HepG2 (cell line): ENCODE measurements around the gene BOLL. TPM values are rescaled to one million over a fixed set of nuclear protein-coding genes. Genes with fewer than 3 reads are reported as not detected.

Source experiments
- CHD4 ChIP-seq: fragments of 200-600 bp; sonication (generic); IDR thresholded peaks from 2 replicates; pipeline ENCODE4 v1.7.0; 2017; ENCODE audit warnings: mild to moderate bottlenecking, low read length, borderline replicate concordance
- ELF3 ChIP-seq: IDR thresholded peaks from 2 replicates; pipeline ENCODE4 v1.6.1; 2016; ENCODE audit warnings: missing genetic modification reagents, missing compliant biosample characterization
- HES4 ChIP-seq: sonication (generic); formaldehyde crosslinking; IDR thresholded peaks from 2 replicates; pipeline ENCODE4 v1.9.0; 2021; ENCODE audit warnings: mild to moderate bottlenecking, missing genetic modification reagents, borderline replicate concordance
- HHEX ChIP-seq: IDR thresholded peaks from 2 replicates; pipeline ENCODE4 v1.6.1; 2016; ENCODE audit warnings: control low read depth
- HNF1A ChIP-seq, 2 experiments: sonication (generic) in 1 of 2; formaldehyde crosslinking in 1 of 2; IDR thresholded peaks; 2 replicates each; pipeline versions ENCODE4 v1.4.0 to v1.6.1; 2016 to 2020; ENCODE audit warnings: borderline replicate concordance in 1 of 2, low read depth in 1 of 2, mild to moderate bottlenecking in 1 of 2, missing genetic modification reagents in 1 of 2
- MAFF ChIP-seq: IDR thresholded peaks from 2 replicates; pipeline ENCODE4 v1.6.1; 2011; ENCODE audit warnings: low read depth, low read length, improper control_type of control experiment
- MYNN ChIP-seq: sonication (generic); formaldehyde crosslinking; IDR thresholded peaks from 2 replicates; pipeline ENCODE4 v1.4.0; 2020; ENCODE audit warnings: mild to moderate bottlenecking, low read depth, missing genetic modification reagents
- NFIC ChIP-seq: IDR thresholded peaks from 2 replicates; pipeline ENCODE4 v1.6.1; 2012; ENCODE audit warnings: mild to moderate bottlenecking, low read length, inconsistent platforms
- NR2F2 ChIP-seq: IDR thresholded peaks from 2 replicates; pipeline ENCODE4 v1.6.1; 2012; ENCODE audit warnings: low read depth, inconsistent platforms, borderline replicate concordance
- PLRG1 ChIP-seq: fragments of 450-650 bp; conservative IDR thresholded peaks from 2 replicates; pipeline ENCODE4 v1.6.1; 2016
- PRPF4 ChIP-seq: fragments of 200-400 bp; formaldehyde crosslinking; IDR thresholded peaks from 2 replicates; pipeline ENCODE4 v1.6.1; 2016; ENCODE audit warnings: low read length, low read depth; ENCODE audit not compliant: poor library complexity, severe bottlenecking
- SIN3B ChIP-seq: fragments of 150-350 bp; IDR thresholded peaks from 2 replicates; pipeline ENCODE4 v1.6.1; 2014; ENCODE audit warnings: low read length
- SMYD3 ChIP-seq: sonication (generic); formaldehyde crosslinking; IDR thresholded peaks from 2 replicates; pipeline ENCODE4 v1.8.1; 2023; ENCODE audit warnings: mild to moderate bottlenecking, missing genetic modification reagents
- TAF15 ChIP-seq: fragments of 200-400 bp; formaldehyde crosslinking; IDR thresholded peaks from one replicate; pipeline ENCODE4 v1.6.1; 2018; ENCODE audit warnings: mild to moderate bottlenecking, low read depth, low read length; ENCODE audit not compliant: poor library complexity, severe bottlenecking
- TBL1XR1 ChIP-seq: fragments of 150-350 bp; IDR thresholded peaks from 2 replicates; pipeline ENCODE4 v1.6.1; 2014; ENCODE audit warnings: borderline replicate concordance, low read length; ENCODE audit not compliant: partially characterized antibody
- TERF1 ChIP-seq: sonication (generic); formaldehyde crosslinking; IDR thresholded peaks from 2 replicates; pipeline ENCODE4 v1.8.0; 2022; ENCODE audit warnings: mild to moderate bottlenecking, missing genetic modification reagents, moderate library complexity
- ZBTB3 ChIP-seq: sonication (generic); formaldehyde crosslinking; IDR thresholded peaks from 2 replicates; pipeline ENCODE4 v1.4.0; 2020; ENCODE audit warnings: low read depth, mild to moderate bottlenecking, moderate library complexity, missing genetic modification reagents, borderline replicate concordance
- ZFP82 ChIP-seq: sonication (generic); formaldehyde crosslinking; IDR thresholded peaks from 2 replicates; pipeline ENCODE4 v1.5.1; 2020; ENCODE audit warnings: mild to moderate bottlenecking, missing genetic modification reagents, borderline replicate concordance
- ZKSCAN1 ChIP-seq: fragments of 150-350 bp; IDR thresholded peaks from 2 replicates; pipeline ENCODE4 v1.6.1; 2014; ENCODE audit warnings: low read length
- ZNF101 ChIP-seq: sonication (generic); formaldehyde crosslinking; IDR thresholded peaks from 2 replicates; pipeline ENCODE4 v1.4.0; 2020; ENCODE audit warnings: mild to moderate bottlenecking, low read depth, missing genetic modification reagents, borderline replicate concordance
- ZNF138 ChIP-seq: sonication (generic); formaldehyde crosslinking; IDR thresholded peaks from 2 replicates; pipeline ENCODE4 v1.5.0; 2020; ENCODE audit warnings: mild to moderate bottlenecking, low read depth, missing genetic modification reagents
- ZXDC ChIP-seq: sonication (generic); formaldehyde crosslinking; IDR thresholded peaks from 2 replicates; pipeline ENCODE4 v1.5.0; 2020; ENCODE audit warnings: mild to moderate bottlenecking, missing genetic modification reagents
- polyA plus RNA-seq, 8 experiments: library from polyadenylated mRNA; depleted of rRNA in 3 of 8; stranded (reverse) in 7 of 8; unstranded in 1 of 8; fragments of >200 nt; fragmentation: Illumina TruSeq in 4 of 8; extraction: Trizol in 4 of 8; gene quantifications; 2 replicates each; pipeline versions ENCODE4 v1.2.1 to v1.2.3, GENCODE V29; 2011 to 2016; ENCODE audit warnings: low read depth in 4 of 8, missing spikeins in 1 of 8, mixed read lengths in 1 of 8; ENCODE audit not compliant: insufficient read depth in 1 of 8
- total RNA-seq, 5 experiments: library from RNA; depleted of rRNA; stranded (reverse); fragments of >200 nt; fragmentation: Illumina TruSeq; extraction: Trizol; gene quantifications; 2 replicates each; pipeline ENCODE4 v1.2.3, GENCODE V29; 2016; ENCODE audit warnings: low read depth in 1 of 5

Gene BOLL
- total and polyA plus RNA-seq, 2 of the 13 experiments (the other 11 are each of a cell fraction or from before 2014, with no cell fraction given): not detected

GRCh38 chr2:197705121-197705911 is 79.8 kb downstream of the BOLL start, which contains the start of gene MARS2 (continued):
- TF ChIP-seq HNF1A (IDR thresholded peaks at IDR 0.05; ENCODE audit: low read depth) (no peak), HNF1A (CRISPR knock-in tag; IDR thresholded peaks at IDR 0.05; ENCODE audit: borderline replicate concordance) (peak; percentile 52; the same call in 1 of the 2 replicates), ZBTB3 (CRISPR knock-in tag) (no peak), ZNF101 (CRISPR knock-in tag) (no peak), ZFP82 (CRISPR knock-in tag) (peak; percentile 71; the same call in 1 of the 2 replicates), ZNF138 (CRISPR knock-in tag) (peak; percentile 76; the same call in 1 of the 2 replicates), SIN3B (no peak), PLRG1 (no peak), TAF15 (no peak), NFIC (no peak), CHD4 (no peak; the same call in 1 of the 2 replicates), MAFF (no peak), HHEX (CRISPR knock-in tag) (no peak), ZKSCAN1 (no peak), MYNN (CRISPR knock-in tag) (no peak), ELF3 (CRISPR knock-in tag) (peak; percentile 31; the same call in 1 of the 2 replicates), NR2F2 (no peak), TBL1XR1 (no peak), HES4 (peak; percentile 22; the same call in 1 of the 2 replicates), TERF1 (no peak), PRPF4 (no peak), SMYD3 (CRISPR knock-in tag) (no peak), ZXDC (CRISPR knock-in tag) (no peak)
